ENCODE results near the gene ELOVL6. TPM values are rescaled to one million over a fixed set of nuclear protein-coding genes. Genes with fewer than 3 reads are reported as not detected.

ELOVL6 gene
- polyA plus RNA-seq, 1 donor from 2014 or later = 21.3 TPM

DNA sequence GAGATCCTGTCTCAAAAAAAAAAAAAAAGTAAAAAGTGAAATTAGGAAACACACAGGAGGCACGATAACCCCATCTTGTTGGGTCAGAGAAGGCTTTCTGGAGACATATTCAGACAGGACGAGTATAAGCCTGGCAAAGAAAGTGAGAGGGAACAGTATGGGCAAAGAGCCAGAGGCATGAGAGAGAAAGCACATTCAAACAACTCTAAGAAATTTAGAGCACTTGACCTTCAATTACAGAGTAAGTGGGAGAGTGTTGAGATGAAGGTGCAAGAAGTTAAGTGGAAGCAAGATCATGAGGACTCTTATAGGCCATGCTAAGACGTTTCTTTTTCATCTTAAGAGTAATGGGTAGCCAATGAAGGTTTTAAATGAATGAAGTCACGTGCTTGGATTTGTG, 70.4 kb downstream of the ELOVL6 start:
- Histone ChIP-seq H4K20me1 (ENCODE audit: insufficient read depth) (no peaks in the 10 kb centered on the region), H3F3A (ENCODE audit: insufficient read depth, low read length, poor library complexity, severe bottlenecking) (no peaks in the 10 kb centered on the region), H3K27me3 (ENCODE audit: insufficient read depth, low read depth, low read length) (no peaks in the 10 kb centered on the region), H3K4me2 (ENCODE audit: low read length) (no peak overlapping the region), H3K27ac (ENCODE audit: low read length) (no peak overlapping the region), H3K9me2 (ENCODE audit: insufficient read depth, low read length) (no peaks in the 10 kb centered on the region), H3K9ac (ENCODE audit: low read length) (no peak overlapping the region), H3K79me2 (replicated peaks; ENCODE audit: insufficient read depth, low read length) (peaks cover 30% of the 10 kb centered on the region), H3K9me3 (ENCODE audit: low read length) (no peaks in the 10 kb centered on the region), H3K36me3 (ENCODE audit: insufficient read depth, low read length) (no peaks in the 10 kb centered on the region), H3K4me3 (ENCODE audit: low read length) (no peak overlapping the region), H2AFZ (ENCODE audit: low read depth, low read length) (no peak overlapping the region)
- TF ChIP-seq MXI1 (conservative IDR thresholded peaks at IDR 0.05; ENCODE audit: poor library complexity, severe bottlenecking) = no peak
- TF ChIP-seq RAD21 (conservative IDR thresholded peaks at IDR 0.05) = no peak
- TF ChIP-seq SMC3 (conservative IDR thresholded peaks at IDR 0.05; ENCODE audit: poor library complexity) = no peak
- TF ChIP-seq CTCF (IDR thresholded peaks at IDR 0.05; ENCODE audit: poor library complexity, severe bottlenecking) = no peak
- no peak for TF ChIP-seq EP300 (conservative IDR thresholded peaks at IDR 0.05; ENCODE audit: poor library complexity, severe bottlenecking)

DNA sequence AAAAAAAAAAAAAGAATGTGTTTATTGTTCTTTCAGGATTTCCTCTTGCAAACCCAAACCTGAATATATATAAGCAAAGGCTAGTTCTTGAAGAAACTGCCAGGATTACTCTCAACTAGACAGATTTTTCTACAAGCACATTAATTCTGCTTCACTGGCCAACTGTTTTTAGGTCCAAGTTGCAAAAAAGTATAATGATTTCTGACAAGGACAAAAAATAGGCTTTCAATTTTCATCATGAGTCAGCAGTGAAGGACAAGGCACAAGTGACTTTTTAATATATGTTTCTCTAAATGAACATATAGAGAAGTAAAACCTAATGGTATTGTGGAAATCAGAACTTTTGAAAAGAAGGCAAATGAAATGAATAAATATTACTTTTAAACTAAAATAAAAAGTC, 73.7 kb downstream of the ELOVL6 start:
- no peaks in the 10 kb centered on the region for H3K9me3 ChIP-seq (ENCODE audit: low read length)
- no peaks in the 10 kb centered on the region for H3K27me3 ChIP-seq (ENCODE audit: insufficient read depth, low read depth, low read length)
- H3K27ac ChIP-seq (ENCODE audit: low read length) = no peak overlapping the region
- H3K4me2 ChIP-seq (ENCODE audit: low read length) = no peak overlapping the region
- H2AFZ ChIP-seq (ENCODE audit: low read depth, low read length) = no peak overlapping the region
- no peaks in the 10 kb centered on the region for H3K36me3 ChIP-seq (ENCODE audit: insufficient read depth, low read length)
- no peak for TF ChIP-seq SMC3 (conservative IDR thresholded peaks at IDR 0.05; ENCODE audit: poor library complexity)
- no peak for TF ChIP-seq MXI1 (conservative IDR thresholded peaks at IDR 0.05; ENCODE audit: poor library complexity, severe bottlenecking)
- TF ChIP-seq REST (IDR thresholded peaks at IDR 0.05; ENCODE audit: borderline replicate concordance) = no peak
- no peaks in the 10 kb centered on the region for H3F3A ChIP-seq (ENCODE audit: insufficient read depth, low read length, poor library complexity, severe bottlenecking)
- H3K9ac ChIP-seq (ENCODE audit: low read length) = no peak overlapping the region
- no peaks in the 10 kb centered on the region for H4K20me1 ChIP-seq (ENCODE audit: insufficient read depth)
- no peaks in the 10 kb centered on the region for H3K9me2 ChIP-seq (ENCODE audit: insufficient read depth, low read length)
- peaks cover 25% of the 10 kb centered on the region for H3K79me2 ChIP-seq (replicated peaks; ENCODE audit: insufficient read depth, low read length)
- no peak overlapping the region for H3K4me3 ChIP-seq (ENCODE audit: low read length)

GRCh38 chr4:110122201-110122600, 76.2 kb downstream of the ELOVL6 start:
- Histone ChIP-seq H3K27ac (ENCODE audit: low read length) (no peak overlapping the region), H3K9me3 (ENCODE audit: low read length) (no peaks in the 10 kb centered on the region), H3K79me2 (replicated peaks; ENCODE audit: insufficient read depth, low read length) (peaks cover 21% of the 10 kb centered on the region), H4K20me1 (ENCODE audit: insufficient read depth) (no peaks in the 10 kb centered on the region), H3K4me2 (ENCODE audit: low read length) (no peak overlapping the region), H3K4me3 (ENCODE audit: low read length) (no peak overlapping the region), H3K27me3 (ENCODE audit: insufficient read depth, low read depth, low read length) (no peaks in the 10 kb centered on the region), H3K9me2 (ENCODE audit: insufficient read depth, low read length) (no peaks in the 10 kb centered on the region), H2AFZ (ENCODE audit: low read depth, low read length) (no peak overlapping the region), H3F3A (ENCODE audit: insufficient read depth, low read length, poor library complexity, severe bottlenecking) (no peaks in the 10 kb centered on the region), H3K9ac (ENCODE audit: low read length) (no peak overlapping the region), H3K36me3 (ENCODE audit: insufficient read depth, low read length) (no peaks in the 10 kb centered on the region)
- no peak for TF ChIP-seq MXI1 (conservative IDR thresholded peaks at IDR 0.05; ENCODE audit: poor library complexity, severe bottlenecking)
- TF ChIP-seq REST (IDR thresholded peaks at IDR 0.05; ENCODE audit: borderline replicate concordance) = no peak
- no peak for TF ChIP-seq POLR2AphosphoS5 (IDR thresholded peaks at IDR 0.05)
- TF ChIP-seq RAD21 (conservative IDR thresholded peaks at IDR 0.05) = no peak
- TF ChIP-seq EZH2 (IDR thresholded peaks at IDR 0.05; ENCODE audit: borderline replicate concordance, insufficient read depth, low read length, poor library complexity, severe bottlenecking) = no peak
- no peak for TF ChIP-seq SMC3 (conservative IDR thresholded peaks at IDR 0.05; ENCODE audit: poor library complexity)
- TF ChIP-seq TAF1 (IDR thresholded peaks at IDR 0.05; ENCODE audit: low read depth) = no peak
